Ramos (cell line): ENCODE results near the gene CERS3.

Source experiments
- in situ Hi-C: fragments of 300-500 bp; cut with MboI; formaldehyde crosslinking; loops from one replicate; pipeline ENCODE4 v1.14.3; 2022; ENCODE audit warnings: low sequenced_read_pairs; ENCODE audit not compliant: unreplicated experiment

The CERS3 gene

GRCh38 chr15:100394736-100395440 lies 133.9 kb downstream of the CERS3 start:
- in situ Hi-C loops: no loop called here

- in situ Hi-C loops: no loop called here
Observed at GRCh38 chr15:100393008-100393407, 135.7 kb downstream of the CERS3 start.

GRCh38 chr15:100385300-100386050 lies 143.3 kb downstream of the CERS3 start:
- in situ Hi-C loops: no loop called here

GRCh38 chr15:100384108-100384410 lies 144.7 kb downstream of the CERS3 start:
- in situ Hi-C loops: no loop called here

- in situ Hi-C loops: no loop called here
Observed at GRCh38 chr15:100383302-100384107, 145.2 kb downstream of the CERS3 start.

- in situ Hi-C loops: no loop called here
Observed at GRCh38 chr15:100373942-100374341, 154.8 kb downstream of the CERS3 start.

- in situ Hi-C loops: no loop called here
Observed at GRCh38 chr15:100373120-100373896, 155.4 kb downstream of the CERS3 start.

- in situ Hi-C loops: no loop called here
Observed at GRCh38 chr15:100372739-100373119, 156.0 kb downstream of the CERS3 start.

- in situ Hi-C loops: no loop called here
Observed at GRCh38 chr15:100355342-100355741, 173.4 kb downstream of the CERS3 start.

- in situ Hi-C loops: no loop called here
Observed at GRCh38 chr15:100353449-100353848, 175.3 kb downstream of the CERS3 start.

GRCh38 chr15:100350434-100351226 lies 178.1 kb downstream of the CERS3 start:
- in situ Hi-C loops: no loop called here
